Liver (tissue), 9 donors: Measurements from ENCODE around the gene TRAFD1. TPM values are rescaled to one million over a fixed set of nuclear protein-coding genes. Genes with fewer than 3 reads are reported as not detected.

Experiments used
- DNase-seq: peaks from one replicate; pipeline ENCODE4 v3.0.0-alpha.2; 2017; ENCODE audit warnings: low spot score
- H3K27ac ChIP-seq, 2 donors: one replicate each; pipeline ENCODE4 v1.7.0; 2013; ENCODE audit warnings: inconsistent platforms in 2 of 2, low read length in 2 of 2, control low read depth in 1 of 2, low read depth in 1 of 2, mild to moderate bottlenecking in 1 of 2
- H3K27me3 ChIP-seq, 4 donors: one replicate each; pipeline versions ENCODE4 v1.6.1 to v1.7.0; 2013; ENCODE audit warnings: low read length in 3 of 4, inconsistent platforms in 1 of 4, mild to moderate bottlenecking in 1 of 4, moderate library complexity in 1 of 4; ENCODE audit not compliant: control insufficient read depth in 4 of 4, insufficient read depth in 4 of 4
- H3K36me3 ChIP-seq, 4 donors: one replicate each; pipeline versions ENCODE4 v1.6.1 to v1.7.0; 2013; ENCODE audit warnings: low read length in 3 of 4, mild to moderate bottlenecking in 3 of 4, low read depth in 1 of 4, moderate library complexity in 1 of 4; ENCODE audit not compliant: control insufficient read depth in 4 of 4, insufficient read depth in 3 of 4
- H3K4me1 ChIP-seq, 4 donors: one replicate each; pipeline versions ENCODE4 v1.6.1 to v1.7.0; 2013; ENCODE audit warnings: low read length in 3 of 4, mild to moderate bottlenecking in 3 of 4, moderate library complexity in 1 of 4; ENCODE audit not compliant: control insufficient read depth in 4 of 4, insufficient read depth in 4 of 4
- H3K4me3 ChIP-seq, 3 donors: one replicate each; pipeline versions ENCODE4 v1.6.1 to v1.7.0; 2013; ENCODE audit warnings: low read length in 3 of 3, control low read depth in 1 of 3, low read depth in 1 of 3, mild to moderate bottlenecking in 1 of 3
- H3K9ac ChIP-seq, 2 donors: one replicate each; pipeline ENCODE4 v1.7.0; 2013; ENCODE audit warnings: low read length in 2 of 2, mild to moderate bottlenecking in 2 of 2, moderate library complexity in 2 of 2, control low read depth in 1 of 2, low read depth in 1 of 2
- H3K9me3 ChIP-seq, 4 donors: one replicate each; pipeline versions ENCODE4 v1.6.1 to v1.7.0; 2013; ENCODE audit warnings: low read length in 3 of 4; ENCODE audit not compliant: control insufficient read depth in 4 of 4
- EGR1 ChIP-seq, 2 donors: IDR thresholded peaks; 2 replicates each; pipeline ENCODE4 v1.6.1; 2016 to 2018; ENCODE audit warnings: antibody characterized with exemption in 2 of 2, low read depth in 2 of 2
- FOXA1 ChIP-seq: IDR thresholded peaks from 2 replicates; pipeline ENCODE4 v1.6.1; 2016; ENCODE audit warnings: antibody characterized with exemption
- FOXA2 ChIP-seq: IDR thresholded peaks from 2 replicates; pipeline ENCODE4 v1.6.1; 2016; ENCODE audit warnings: antibody characterized with exemption
- GABPA ChIP-seq, 2 donors: IDR thresholded peaks in 1 of 2; conservative IDR thresholded peaks in 1 of 2; 2 replicates each; pipeline ENCODE4 v1.6.1; 2016; ENCODE audit warnings: antibody characterized with exemption in 2 of 2, mild to moderate bottlenecking in 1 of 2, moderate library complexity in 1 of 2
- HNF4A ChIP-seq, 2 donors: conservative IDR thresholded peaks; 2 replicates each; pipeline ENCODE4 v1.6.1; 2016; ENCODE audit warnings: antibody characterized with exemption in 2 of 2, mild to moderate bottlenecking in 2 of 2
- HNF4G ChIP-seq: IDR thresholded peaks from 2 replicates; pipeline ENCODE4 v1.6.1; 2016; ENCODE audit warnings: antibody characterized with exemption
- JUND ChIP-seq, 2 donors: IDR thresholded peaks; 2 replicates each; pipeline ENCODE4 v1.6.1; 2016; ENCODE audit warnings: antibody characterized with exemption in 2 of 2
- MAX ChIP-seq: IDR thresholded peaks from 2 replicates; pipeline ENCODE4 v1.6.1; 2016; ENCODE audit warnings: antibody characterized with exemption
- NR2F2 ChIP-seq: IDR thresholded peaks from 2 replicates; pipeline ENCODE4 v1.6.1; 2016; ENCODE audit warnings: antibody characterized with exemption
- RAD21 ChIP-seq, 2 donors: IDR thresholded peaks; 2 replicates each; pipeline ENCODE4 v1.6.1; 2016; ENCODE audit warnings: antibody characterized with exemption in 2 of 2, mild to moderate bottlenecking in 2 of 2
- REST ChIP-seq: IDR thresholded peaks from 2 replicates; pipeline ENCODE4 v1.6.1; 2016; ENCODE audit warnings: antibody characterized with exemption, mild to moderate bottlenecking
- RXRA ChIP-seq, 2 donors: IDR thresholded peaks; 2 replicates each; pipeline ENCODE4 v1.6.1; 2017 to 2018; ENCODE audit warnings: antibody characterized with exemption in 2 of 2, mild to moderate bottlenecking in 1 of 2
- SP1 ChIP-seq: IDR thresholded peaks from 2 replicates; pipeline ENCODE4 v1.6.1; 2018; ENCODE audit warnings: antibody characterized with exemption, mild to moderate bottlenecking
- TAF1 ChIP-seq: conservative IDR thresholded peaks from 2 replicates; pipeline ENCODE4 v1.6.1; 2016; ENCODE audit warnings: antibody characterized with exemption, mild to moderate bottlenecking
- YY1 ChIP-seq: IDR thresholded peaks from 2 replicates; pipeline ENCODE4 v1.6.1; 2016; ENCODE audit warnings: antibody characterized with exemption, mild to moderate bottlenecking
- WGBS: extraction: QIAGEN DNeasy Blood & Tissue Kit; methylation state at CpG from one replicate; pipeline ENCODE4 v1.1.7; 2013; 5-methylcytosine and 5-hydroxymethylcytosine counted together
- polyA plus RNA-seq, 2 donors: library from polyadenylated mRNA; stranded (reverse) in 1 of 2; unstranded in 1 of 2; fragments of 200-250 nt in 1 of 2; fragments of >200 nt in 1 of 2; fragmentation: Nextera tagmentation in 1 of 2; extraction: Ambion mirVana in 1 of 2; gene quantifications; one replicate each; pipeline versions ENCODE4 v1.2.1 to v1.2.3, GENCODE V29; 2013 to 2015
- total RNA-seq, 2 donors: library from RNA; depleted of rRNA; stranded (reverse); fragments of >200 nt; gene quantifications; one replicate each; pipeline ENCODE4 v1.2.3, GENCODE V29; 2014
- TF ChIP-seq, protein P1 (sequence below): IDR thresholded peaks from 2 replicates; pipeline ENCODE4 v1.6.1; 2016; ENCODE audit warnings: antibody characterized with exemption
- TF ChIP-seq, protein P2 (sequence below): IDR thresholded peaks from 2 replicates; pipeline ENCODE4 v1.6.1; 2016; ENCODE audit warnings: antibody characterized with exemption
- TF ChIP-seq, protein P3 (sequence below): fragments of 150-350 bp; IDR thresholded peaks from 2 replicates; pipeline ENCODE4 v1.5.1; 2017; ENCODE audit warnings: improper control_type of control experiment, low read depth, low read length; ENCODE audit not compliant: missing input control
- donor health status: healthy.
- donor health status: healthy.
- donor health status: healthy.
- donor health status: healthy.
- donor health status: healthy.

TRAFD1 gene
- total and polyA plus RNA-seq, 4 donors = 7.0 to 19.3 (median 13.2) TPM

DNA sequence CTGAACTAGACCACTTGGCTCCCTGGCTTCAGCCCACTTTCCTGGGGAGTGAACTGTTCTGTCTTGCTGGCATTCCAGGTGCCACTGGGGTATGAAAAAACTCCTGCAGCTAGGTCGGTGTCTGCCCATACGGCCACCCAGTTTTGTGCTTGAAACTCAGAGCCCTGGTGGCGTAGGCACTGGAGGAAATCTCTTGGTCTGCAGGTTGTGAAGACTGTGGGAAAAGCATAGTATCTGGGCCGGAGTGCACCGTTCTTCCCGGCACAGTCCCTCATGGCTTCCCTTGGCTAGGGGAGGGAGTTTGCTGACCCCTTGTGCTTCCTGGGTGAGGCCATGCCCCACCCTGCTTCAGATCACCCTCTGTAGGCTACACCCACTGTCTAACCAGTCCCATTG lies 33.8 kb downstream of the TRAFD1 start:
- no peaks in the 10 kb centered on the region for H3K4me1 ChIP-seq
- H3K9ac ChIP-seq = no peak overlapping the region
- no peaks in the 10 kb centered on the region for H3K9me3 ChIP-seq
- H3K4me3 ChIP-seq = no peak overlapping the region
- no peaks in the 10 kb centered on the region for H3K27me3 ChIP-seq
- no peak for TF ChIP-seq RAD21 (IDR thresholded peaks at IDR 0.05)
- TF ChIP-seq, protein P1, sequence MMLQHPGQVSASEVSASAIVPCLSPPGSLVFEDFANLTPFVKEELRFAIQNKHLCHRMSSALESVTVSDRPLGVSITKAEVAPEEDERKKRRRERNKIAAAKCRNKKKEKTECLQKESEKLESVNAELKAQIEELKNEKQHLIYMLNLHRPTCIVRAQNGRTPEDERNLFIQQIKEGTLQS = no peak
- no peak for TF ChIP-seq MAX
- TF ChIP-seq REST = no peak
- TF ChIP-seq SP1 = no peak
- TF ChIP-seq JUND (IDR thresholded peaks at IDR 0.05) = no peak
- TF ChIP-seq, protein P2, sequence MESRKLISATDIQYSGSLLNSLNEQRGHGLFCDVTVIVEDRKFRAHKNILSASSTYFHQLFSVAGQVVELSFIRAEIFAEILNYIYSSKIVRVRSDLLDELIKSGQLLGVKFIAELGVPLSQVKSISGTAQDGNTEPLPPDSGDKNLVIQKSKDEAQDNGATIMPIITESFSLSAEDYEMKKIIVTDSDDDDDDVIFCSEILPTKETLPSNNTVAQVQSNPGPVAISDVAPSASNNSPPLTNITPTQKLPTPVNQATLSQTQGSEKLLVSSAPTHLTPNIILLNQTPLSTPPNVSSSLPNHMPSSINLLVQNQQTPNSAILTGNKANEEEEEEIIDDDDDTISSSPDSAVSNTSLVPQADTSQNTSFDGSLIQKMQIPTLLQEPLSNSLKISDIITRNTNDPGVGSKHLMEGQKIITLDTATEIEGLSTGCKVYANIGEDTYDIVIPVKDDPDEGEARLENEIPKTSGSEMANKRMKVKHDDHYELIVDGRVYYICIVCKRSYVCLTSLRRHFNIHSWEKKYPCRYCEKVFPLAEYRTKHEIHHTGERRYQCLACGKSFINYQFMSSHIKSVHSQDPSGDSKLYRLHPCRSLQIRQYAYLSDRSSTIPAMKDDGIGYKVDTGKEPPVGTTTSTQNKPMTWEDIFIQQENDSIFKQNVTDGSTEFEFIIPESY = no peak
- TF ChIP-seq GABPA (IDR thresholded peaks at IDR 0.05 in 1 of 2, conservative IDR thresholded peaks at IDR 0.05 in 1 of 2) = no peak
- DNase-seq = no peak
- peaks cover 15 to 48% (median 27%) of the 10 kb centered on the region in 4 donors for H3K36me3 ChIP-seq
- WGBS = 96% methylated on average over 6 of the region's 6 CpGs
- no peak overlapping the region for H3K27ac ChIP-seq

DNA sequence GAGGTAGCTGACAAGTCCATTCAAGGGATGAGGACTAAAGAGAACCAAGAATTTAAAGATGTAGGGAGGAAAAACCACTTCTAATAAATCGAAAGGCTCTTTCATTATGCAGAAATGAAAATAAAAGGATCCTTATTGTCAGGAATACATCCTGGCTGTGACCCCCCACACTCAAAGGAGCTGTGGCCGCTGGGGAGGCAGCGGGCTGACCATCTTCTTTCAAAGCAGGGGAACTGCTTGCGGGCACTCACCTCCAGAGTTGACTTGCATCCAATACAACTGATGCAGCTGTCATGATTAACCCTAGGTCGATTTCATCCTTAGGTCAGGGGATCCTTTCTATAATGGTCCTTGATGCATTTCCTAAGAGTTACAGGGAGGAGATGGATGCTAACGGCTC lies 35.3 kb downstream of the TRAFD1 start:
- no peaks in the 10 kb centered on the region for H3K4me1 ChIP-seq
- no peaks in the 10 kb centered on the region for H3K9me3 ChIP-seq
- DNase-seq = no peak
- WGBS = 96% methylated on average over 6 of the region's 6 CpGs
- no peak overlapping the region for H3K9ac ChIP-seq
- no peak overlapping the region for H3K4me3 ChIP-seq
- H3K27me3 ChIP-seq = no peaks in the 10 kb centered on the region
- H3K27ac ChIP-seq = no peak overlapping the region
- peaks cover 15 to 45% (median 25%) of the 10 kb centered on the region in 4 donors for H3K36me3 ChIP-seq
- TF ChIP-seq NR2F2 (no peak), RAD21 (IDR thresholded peaks at IDR 0.05) (no peak), RXRA (IDR thresholded peaks at IDR 0.05) (no peak), HNF4G (no peak), FOXA2 (no peak), REST (no peak), TAF1 (no peak), JUND (IDR thresholded peaks at IDR 0.05) (no peak), SP1 (no peak), GABPA (IDR thresholded peaks at IDR 0.05 in 1 of 2, conservative IDR thresholded peaks at IDR 0.05 in 1 of 2) (no peak), HNF4A (conservative IDR thresholded peaks at IDR 0.05) (no peak), EGR1 (IDR thresholded peaks at IDR 0.05; ENCODE audit: low read depth in 2 of 2) (no peak), YY1 (no peak), FOXA1 (no peak)
- TF ChIP-seq, protein P2 = no peak
- TF ChIP-seq, protein P1 = no peak
- TF ChIP-seq, protein P3, sequence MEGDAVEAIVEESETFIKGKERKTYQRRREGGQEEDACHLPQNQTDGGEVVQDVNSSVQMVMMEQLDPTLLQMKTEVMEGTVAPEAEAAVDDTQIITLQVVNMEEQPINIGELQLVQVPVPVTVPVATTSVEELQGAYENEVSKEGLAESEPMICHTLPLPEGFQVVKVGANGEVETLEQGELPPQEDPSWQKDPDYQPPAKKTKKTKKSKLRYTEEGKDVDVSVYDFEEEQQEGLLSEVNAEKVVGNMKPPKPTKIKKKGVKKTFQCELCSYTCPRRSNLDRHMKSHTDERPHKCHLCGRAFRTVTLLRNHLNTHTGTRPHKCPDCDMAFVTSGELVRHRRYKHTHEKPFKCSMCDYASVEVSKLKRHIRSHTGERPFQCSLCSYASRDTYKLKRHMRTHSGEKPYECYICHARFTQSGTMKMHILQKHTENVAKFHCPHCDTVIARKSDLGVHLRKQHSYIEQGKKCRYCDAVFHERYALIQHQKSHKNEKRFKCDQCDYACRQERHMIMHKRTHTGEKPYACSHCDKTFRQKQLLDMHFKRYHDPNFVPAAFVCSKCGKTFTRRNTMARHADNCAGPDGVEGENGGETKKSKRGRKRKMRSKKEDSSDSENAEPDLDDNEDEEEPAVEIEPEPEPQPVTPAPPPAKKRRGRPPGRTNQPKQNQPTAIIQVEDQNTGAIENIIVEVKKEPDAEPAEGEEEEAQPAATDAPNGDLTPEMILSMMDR = no peak
